HCT116 (cell line): ENCODE results near the gene TCEAL3. TPM values are rescaled to one million over a fixed set of nuclear protein-coding genes. Genes with fewer than 3 reads are reported as not detected.

Experiments used
- ATAC-seq: fragments of 200-7000 bp; cut with Tn5 transposase; 2 replicates; pipeline ENCODE4 v1.9.1; 2020; ENCODE audit warnings: mild to moderate bottlenecking, moderate library complexity
- BruUV-seq: library from RNA; stranded (reverse); fragments of 400-500 nt; replicated peaks from 2 replicates; lab custom pipeline; 2021; lab: Mats Ljungman, UMichigan
- CTCF ChIA-PET: fragments of 300-600 bp; sonication (Branson Sonifier 250); formaldehyde crosslinking; loops from one replicate; lab custom pipeline; 2021; ENCODE audit warnings: antibody characterized with exemption; lab: Charles Lee
- POLR2A ChIA-PET: fragments of 300-600, 350-600 bp; sonication (Branson Sonifier 250); formaldehyde crosslinking; loops from one replicate; lab custom pipeline; 2021; ENCODE audit warnings: antibody characterized with exemption; lab: Charles Lee
- RAD21 ChIA-PET, 2 experiments: fragments of 300-600 bp; sonication (Branson Sonifier 250); formaldehyde crosslinking; loops; one replicate each; lab custom pipeline; 2023; ENCODE audit warnings: low total read pairs in 2 of 2; ENCODE audit not compliant: uncharacterized antibody in 2 of 2, unreplicated experiment in 2 of 2, low non-redundant PET in 1 of 2; lab: Charles Lee
- DNase-seq: peaks from one replicate; pipeline ENCODE4 v3.0.0-alpha.2; 2010; ENCODE audit warnings: low read depth, low spot score
- H2AFZ ChIP-seq: fragments of 200-600 bp; shearing (Covaris generic), sonication (generic); 2 replicates; pipeline ENCODE4 v1.6.1; 2017; ENCODE audit warnings: low read depth, mixed run types, mixed read lengths, antibody characterized with exemption, low read length; ENCODE audit not compliant: poor library complexity, severe bottlenecking
- H3K27ac ChIP-seq: 2 replicates; pipeline ENCODE4 v1.5.1; 2012; ENCODE audit warnings: low read depth, low read length
- H3K27me3 ChIP-seq: fragments of 200-600 bp; sonication (generic); 2 replicates; pipeline ENCODE4 v1.6.1; 2016; ENCODE audit warnings: mixed run types, low read length, mixed read lengths; ENCODE audit not compliant: insufficient read depth
- H3K36me3 ChIP-seq, 2 experiments: fragments of 200-500 bp in 1 of 2; fragments of 200-600 bp in 1 of 2; sonication (Bioruptor generic) in 1 of 2; sonication (generic) in 1 of 2; 2 replicates each; pipeline versions ENCODE4 v1.5.1 to v1.6.1; 2014 to 2016; ENCODE audit warnings: low read length in 2 of 2, inconsistent platforms in 1 of 2, mixed read lengths in 1 of 2, mixed run types in 1 of 2; ENCODE audit not compliant: insufficient read depth in 2 of 2, control insufficient read depth in 1 of 2
- H3K4me1 ChIP-seq, 2 experiments: fragments of 200-600 bp in 1 of 2; sonication (generic) in 1 of 2; 2 replicates each; pipeline versions ENCODE4 v1.5.1 to v1.6.1; 2012 to 2017; ENCODE audit warnings: low read length in 2 of 2, inconsistent platforms in 1 of 2, mild to moderate bottlenecking in 1 of 2, mixed read lengths in 1 of 2, mixed run types in 1 of 2, moderate library complexity in 1 of 2; ENCODE audit not compliant: insufficient read depth in 2 of 2, control insufficient read depth in 1 of 2
- H3K4me2 ChIP-seq: fragments of 200-600 bp; sonication (generic); 2 replicates; pipeline ENCODE4 v1.6.1; 2017; ENCODE audit warnings: mixed run types, low read length, mixed read lengths
- H3K4me3 ChIP-seq, 2 experiments: fragments of 200-600 bp in 1 of 2; sonication (generic) in 1 of 2; replicated peaks in 1 of 2; 2 replicates each; pipeline ENCODE4 v1.5.1; 2011 to 2016; ENCODE audit warnings: low read length in 2 of 2, control low read depth in 1 of 2, low read depth in 1 of 2, mild to moderate bottlenecking in 1 of 2, mixed read lengths in 1 of 2, mixed run types in 1 of 2
- H3K79me2 ChIP-seq: fragments of 200-600 bp; sonication (generic); 2 replicates; pipeline ENCODE4 v1.6.1; 2017; ENCODE audit warnings: mild to moderate bottlenecking, mixed run types, low read length, moderate library complexity, mixed read lengths; ENCODE audit not compliant: insufficient read depth
- H3K9ac ChIP-seq: fragments of 200-600 bp; sonication (generic); 2 replicates; pipeline ENCODE4 v1.6.1; 2016; ENCODE audit warnings: low read length, mixed read lengths
- H3K9me2 ChIP-seq: fragments of 200-600 bp; sonication (generic), shearing (Covaris generic); 2 replicates; pipeline ENCODE4 v1.6.1; 2017; ENCODE audit warnings: mixed run types, mild to moderate bottlenecking, moderate library complexity; ENCODE audit not compliant: insufficient read depth
- H3K9me3 ChIP-seq, 2 experiments: fragments of 200-500 bp in 1 of 2; fragments of 200-600 bp in 1 of 2; sonication (Bioruptor generic) in 1 of 2; sonication (generic) in 1 of 2; 2 replicates each; pipeline ENCODE4 v1.6.1; 2014 to 2017; ENCODE audit warnings: low read length in 2 of 2, mixed read lengths in 2 of 2, inconsistent platforms in 1 of 2, low read depth in 1 of 2, mild to moderate bottlenecking in 1 of 2, mixed run types in 1 of 2, moderate library complexity in 1 of 2; ENCODE audit not compliant: control insufficient read depth in 1 of 2, insufficient read depth in 1 of 2
- H4K20me1 ChIP-seq: fragments of 200-600 bp; sonication (generic), shearing (Covaris generic); 2 replicates; pipeline ENCODE4 v1.6.1; 2017; ENCODE audit warnings: mixed run types, mild to moderate bottlenecking, moderate library complexity; ENCODE audit not compliant: insufficient read depth
- CBX3 ChIP-seq: IDR thresholded peaks from 2 replicates; pipeline ENCODE4 v1.6.1; 2012; ENCODE audit warnings: low read depth
- CEBPB ChIP-seq: IDR thresholded peaks from 2 replicates; pipeline ENCODE4 v1.6.1; 2012; ENCODE audit warnings: low read depth
- EGR1 ChIP-seq: IDR thresholded peaks from 2 replicates; pipeline ENCODE4 v1.6.1; 2012; ENCODE audit warnings: low read depth
- EZH2 ChIP-seq: fragments of 200-600 bp; sonication (generic); IDR thresholded peaks from 2 replicates; pipeline ENCODE4 v1.6.1; 2017; ENCODE audit warnings: antibody characterized with exemption, mixed run types
- EZH2phosphoT487 ChIP-seq: fragments of 200-600 bp; IDR thresholded peaks from 2 replicates; pipeline ENCODE4 v1.6.1; 2018; ENCODE audit warnings: antibody characterized with exemption, borderline replicate concordance
- FOSL1 ChIP-seq: IDR thresholded peaks from 2 replicates; pipeline ENCODE4 v1.6.1; 2012; ENCODE audit warnings: low read depth
- JUND ChIP-seq: IDR thresholded peaks from 2 replicates; pipeline ENCODE4 v1.6.1; 2012
- MAX ChIP-seq: IDR thresholded peaks from 2 replicates; pipeline ENCODE4 v1.6.1; 2012
- POLR2A ChIP-seq: IDR thresholded peaks from 2 replicates; pipeline ENCODE4 v1.7.0; 2011; ENCODE audit warnings: borderline replicate concordance; ENCODE audit not compliant: insufficient read depth, insufficient read length; ENCODE audit errors: extremely low read depth
- POLR2AphosphoS5 ChIP-seq: IDR thresholded peaks from 2 replicates; pipeline ENCODE4 v1.6.1; 2011; ENCODE audit warnings: mild to moderate bottlenecking, low read depth, low read length, moderate library complexity
- RAD21 ChIP-seq: IDR thresholded peaks from 2 replicates; pipeline ENCODE4 v1.6.1; 2012; ENCODE audit warnings: low read depth, mild to moderate bottlenecking
- SIN3A ChIP-seq: IDR thresholded peaks from 2 replicates; pipeline ENCODE4 v1.6.1; 2012; ENCODE audit warnings: low read depth
- SP1 ChIP-seq: IDR thresholded peaks from 2 replicates; pipeline ENCODE4 v1.6.1; 2012; ENCODE audit warnings: low read depth
- SRF ChIP-seq: IDR thresholded peaks from 2 replicates; pipeline ENCODE4 v1.6.1; 2012; ENCODE audit warnings: low read depth
- TCF7L2 ChIP-seq: IDR thresholded peaks from 2 replicates; pipeline ENCODE4 v1.7.0; 2011; ENCODE audit warnings: borderline replicate concordance, inconsistent platforms; ENCODE audit not compliant: insufficient read depth, insufficient read length; ENCODE audit errors: extremely low read depth
- YY1 ChIP-seq: IDR thresholded peaks from 2 replicates; pipeline ENCODE4 v1.6.1; 2011; ENCODE audit warnings: low read length, low read depth, moderate library complexity, mild to moderate bottlenecking; ENCODE audit not compliant: insufficient replicate concordance; ENCODE audit errors: extremely low read depth
- ZBTB33 ChIP-seq: IDR thresholded peaks from 2 replicates; pipeline ENCODE4 v1.6.1; 2011; ENCODE audit warnings: mild to moderate bottlenecking, low read length, moderate library complexity; ENCODE audit not compliant: insufficient replicate concordance; ENCODE audit errors: extremely low read depth
- ZFX ChIP-seq: fragments of 450-650 bp; IDR thresholded peaks from 2 replicates; pipeline ENCODE4 v1.6.1; 2017
- ZNF274 ChIP-seq: fragments of 200-500 bp; sonication (Bioruptor generic); IDR thresholded peaks from 2 replicates; pipeline ENCODE4 v1.6.1; 2014; ENCODE audit warnings: mild to moderate bottlenecking, low read depth, low read length, inconsistent platforms
- intact Hi-C: fragments of 100-400 bp; cut with micrococcal nuclease; formaldehyde crosslinking; loops from 2 replicates; pipeline ENCODE4 v1.10.0; 2022
- total RNA-seq: library from RNA; stranded (reverse); gene quantifications from one replicate; pipeline ENCODE4 v1.2.1, GENCODE V29; 2021; ENCODE audit not compliant: unreplicated experiment

TCEAL3 gene
- total RNA-seq, 1 experiment from 2014 or later, result not detected

GRCh38 chrX:103626855-103627254, 19.1 kb downstream of the TCEAL3 start:
- Histone ChIP-seq H3K9me2 (no peaks in the 10 kb centered on the region), H3K4me1 (no peaks in the 10 kb centered on the region), H3K4me3 (no peak overlapping the region), H3K27me3 (no peaks in the 10 kb centered on the region), H3K36me3 (no peaks in the 10 kb centered on the region), H4K20me1 (no peaks in the 10 kb centered on the region), H3K4me2 (no peak overlapping the region), H3K79me2 (no peaks in the 10 kb centered on the region), H3K9me3 (no peaks in the 10 kb centered on the region), H3K9ac (no peak overlapping the region), H2AFZ (no peak overlapping the region), H3K27ac (no peak overlapping the region)
- DNase-seq (no peak), ATAC-seq (no peak)
- ChIA-PET RAD21 (no interaction called here), CTCF (no interaction called here), POLR2A (no interaction called here)
- no TSS peak for BruUV-seq
- TF ChIP-seq YY1 (no peak), CEBPB (no peak)
- intact Hi-C loops, result no loop called here

GRCh38 chrX:103628386-103629317, 20.9 kb downstream of the TCEAL3 start, which contains the start of gene TCEAL1:
Gene TCEAL1, plus strand, starts transcription at chrX:103628975. Its CDS starts 942 bp downstream, at chrX:103629917.
- DNase-seq, result no peak

More at GRCh38 chrX:103628386-103629317, 20.9 kb downstream of the TCEAL3 start, which contains the start of gene TCEAL1:
- no peaks in the 10 kb centered on the region for H3K36me3 ChIP-seq
- H4K20me1 ChIP-seq, result no peaks in the 10 kb centered on the region
- no peak within 1 kb of the TSS for H3K27ac ChIP-seq
- H2AFZ ChIP-seq, result no peak within 1 kb of the TSS
- CTCF ChIA-PET, result no interaction called here
- no peaks in the 10 kb centered on the region for H3K9me2 ChIP-seq
- H3K9ac ChIP-seq, result no peak within 1 kb of the TSS
- TF ChIP-seq ZBTB33 (no peak), RAD21 (no peak), YY1 (no peak), CBX3 (no peak), JUND (no peak), POLR2A (no peak), SP1 (no peak), EZH2 (no peak), SRF (no peak), MAX (no peak), SIN3A (no peak), FOSL1 (no peak), POLR2AphosphoS5 (no peak), EGR1 (no peak), EZH2phosphoT487 (no peak), TCF7L2 (no peak), ZFX (no peak), ZNF274 (no peak)
- TF ChIP-seq, all 23 proteins: peak for 0
- H3K9me3 ChIP-seq, result no peaks in the 10 kb centered on the region
- intact Hi-C loops, result no loop called here
- no peak within 1 kb of the TSS for H3K4me2 ChIP-seq
- no TSS peak for BruUV-seq
- no peak within 1 kb of the TSS for H3K4me3 ChIP-seq
- ATAC-seq, result no peak
- ChIA-PET RAD21 (no interaction called here), POLR2A (no interaction called here)
- H3K27me3 ChIP-seq, result no peaks in the 10 kb centered on the region
- no peaks in the 10 kb centered on the region for H3K4me1 ChIP-seq
- H3K79me2 ChIP-seq, result no peaks in the 10 kb centered on the region
